ENCODE results near the gene TEK. TPM values are rescaled to one million over a fixed set of nuclear protein-coding genes. Genes with fewer than 3 reads are reported as not detected.
"Not testable (repeated sequence)": the region's sequence is repeated elsewhere in the genome, so short reads cannot be mapped to it uniquely, and the experiment has no call there.

TEK gene
- 1.5 TPM in 1 of 2 replicates, not detected in the other for total RNA-seq (2014; rRNA removed; shearing (Covaris generic); ENCODE audit: low replicate concordance)

DNA sequence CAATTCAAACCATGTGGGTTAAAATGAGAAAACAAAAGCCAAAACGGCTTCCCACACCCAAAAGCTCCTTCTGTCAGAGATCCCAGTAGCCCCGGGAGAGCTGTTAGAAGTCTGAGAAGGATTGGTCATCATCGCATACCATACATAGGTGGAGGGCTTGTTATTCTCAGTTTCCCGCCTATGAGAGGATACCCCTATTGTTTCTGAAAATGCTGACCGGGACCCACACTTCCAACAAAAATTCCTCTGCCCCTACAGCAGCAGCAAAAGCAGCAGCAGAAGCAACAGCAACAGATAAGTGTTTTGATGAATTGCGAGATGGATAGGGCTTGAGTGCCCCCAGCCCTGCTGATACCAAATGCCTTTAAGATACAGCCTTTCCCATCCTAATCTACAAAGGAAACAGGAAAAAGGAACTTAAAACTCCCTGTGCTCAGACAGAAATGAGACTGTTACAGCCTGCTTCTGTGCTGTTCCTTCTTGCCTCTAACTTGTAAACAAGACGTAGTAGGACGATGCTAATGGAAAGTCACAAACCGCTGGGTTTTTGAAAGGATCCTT, at the start of gene TEK:
Gene TEK, plus strand, starts transcription at position 245 of the 561 bp plus-strand sequence. CDS start 366 bp downstream, outside the sequence.
- in situ Hi-C loops (cut with HindIII; ENCODE audit: low pct_unique_long_range_greater_than_20kb, low sequenced_read_pairs): no loop called here
- DNase-seq (ENCODE audit: low read depth): no peak

DNA sequence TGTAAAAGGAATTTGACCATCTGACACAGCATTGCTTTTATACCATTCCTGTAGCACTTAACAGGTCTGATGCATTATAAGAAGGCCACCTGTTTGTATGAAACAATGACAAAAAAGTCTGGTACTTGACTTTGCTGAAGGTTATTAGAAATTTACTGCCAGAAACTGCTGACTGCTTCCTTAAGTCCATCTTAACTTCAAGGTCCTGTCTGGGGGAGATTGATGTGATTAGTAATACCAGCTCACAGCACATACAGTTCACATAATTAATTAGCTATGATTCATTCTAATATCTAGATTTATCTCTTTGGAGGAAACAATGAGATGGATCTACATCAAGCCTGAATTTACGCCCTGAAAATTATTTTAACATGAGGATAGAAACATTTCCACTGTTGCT, 49.6 kb upstream of the TEK start:
- no peak for DNase-seq (ENCODE audit: low read depth)

DNA sequence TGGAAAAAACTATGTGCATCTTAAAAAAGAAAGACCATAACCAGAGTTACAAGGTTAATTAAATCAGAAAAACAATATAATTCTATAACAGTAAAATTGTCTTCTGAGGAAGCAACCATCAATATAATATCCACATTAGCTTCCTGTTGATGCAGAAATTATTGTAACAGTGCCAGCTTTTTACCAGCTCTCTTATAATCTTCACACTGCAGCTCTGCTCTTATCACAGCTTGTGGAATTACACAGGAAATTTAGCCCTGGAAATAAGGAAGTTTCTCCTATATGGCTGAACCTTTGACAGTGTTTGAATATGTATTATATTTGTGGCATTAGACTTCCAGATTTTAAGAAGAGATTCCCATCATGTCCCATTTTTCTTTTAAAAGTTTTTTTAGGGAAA, 49.1 kb upstream of the TEK start:
- in situ Hi-C loops (cut with HindIII; ENCODE audit: low pct_unique_long_range_greater_than_20kb, low sequenced_read_pairs): no loop called here

More for the DNA sequence above, 49.6 kb upstream of the TEK start:
- in situ Hi-C loops (cut with HindIII; ENCODE audit: low pct_unique_long_range_greater_than_20kb, low sequenced_read_pairs): no loop called here

DNA sequence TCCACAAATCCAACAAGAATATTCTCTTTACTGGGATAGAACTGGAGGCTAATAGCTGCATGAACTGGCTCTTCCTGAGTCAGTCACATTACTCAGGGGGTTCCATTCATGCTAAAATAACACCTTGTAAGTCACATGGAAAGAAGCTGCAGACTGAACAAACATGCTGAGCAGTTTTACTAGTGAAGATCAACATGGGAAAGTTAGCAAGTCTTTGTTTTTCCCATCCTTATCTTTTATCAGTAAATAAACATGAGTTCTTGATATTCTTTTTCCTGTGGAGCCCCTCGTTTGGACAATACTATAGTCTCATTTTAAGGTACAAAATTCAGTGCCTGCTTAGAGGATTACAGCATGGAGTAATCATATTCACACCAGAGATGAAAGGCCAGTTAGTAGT, 43.7 kb upstream of the TEK start:
- DNase-seq (ENCODE audit: low read depth): no peak
- in situ Hi-C loops (cut with HindIII; ENCODE audit: low pct_unique_long_range_greater_than_20kb, low sequenced_read_pairs): no loop called here

More for the DNA sequence above, 49.1 kb upstream of the TEK start:
- no peak for DNase-seq (ENCODE audit: low read depth)

DNA sequence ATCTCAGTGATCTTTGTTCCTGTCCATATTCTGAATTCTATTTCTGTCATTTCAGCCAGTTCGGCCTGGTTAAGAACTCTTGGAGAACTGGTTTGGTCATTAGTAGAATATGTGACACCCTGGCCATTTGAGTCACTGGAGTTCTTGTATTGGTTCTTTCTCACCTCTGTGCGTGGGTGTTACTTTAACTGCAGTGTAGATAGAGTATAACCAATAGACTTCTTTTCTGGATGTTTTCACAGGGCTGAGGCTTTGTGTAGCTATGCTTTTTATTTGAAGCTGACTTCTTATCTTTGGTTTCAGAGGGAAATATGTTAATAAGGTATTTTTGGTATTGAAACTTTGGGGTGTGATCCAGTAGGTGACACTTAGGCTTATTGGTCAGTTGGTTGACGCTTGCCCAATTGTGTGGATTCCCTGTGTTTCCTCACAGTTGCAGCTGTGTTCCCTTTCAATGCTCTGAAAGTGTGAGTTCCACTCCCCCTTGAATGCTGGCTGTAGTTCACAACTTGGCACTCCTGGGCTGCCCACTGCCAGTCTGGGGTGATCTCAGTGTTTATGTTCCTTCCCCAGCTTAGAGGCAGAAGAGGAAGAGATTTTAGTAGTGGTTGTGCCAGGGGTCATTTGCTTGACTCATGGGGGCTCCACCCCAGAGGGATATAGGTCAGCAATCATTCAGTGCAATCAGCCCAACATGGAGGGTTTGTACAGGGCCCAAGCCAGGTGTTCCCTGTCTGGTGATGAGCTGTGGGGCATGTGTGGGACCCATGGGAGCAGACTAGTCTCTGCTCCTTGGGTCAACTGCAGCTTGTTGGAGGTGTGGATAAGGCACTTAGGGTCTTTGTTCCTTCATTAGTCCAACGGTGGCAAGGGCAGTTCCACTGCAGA, 34.9 kb upstream of the TEK start:
- DNase-seq (ENCODE audit: low read depth): no peak
- in situ Hi-C loops (cut with HindIII; ENCODE audit: low pct_unique_long_range_greater_than_20kb, low sequenced_read_pairs): no loop called here

DNA sequence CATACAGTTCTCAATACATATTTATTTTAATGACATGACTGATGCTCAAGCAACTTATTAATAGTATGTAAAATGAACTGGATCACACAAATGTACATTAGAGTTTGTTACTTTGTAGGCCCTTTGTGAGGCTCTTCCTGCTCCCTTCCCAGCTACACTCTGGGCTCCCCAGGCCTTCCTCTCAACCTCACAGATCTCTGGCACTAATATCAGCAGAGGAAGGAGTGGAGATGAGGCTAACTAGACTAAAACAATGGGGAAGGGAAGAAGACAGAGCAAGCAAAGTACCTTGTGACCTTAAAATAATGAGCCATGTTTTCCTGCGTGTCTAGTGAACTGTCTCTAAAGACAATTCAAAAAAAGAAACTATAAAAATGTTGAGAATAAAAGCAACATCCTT, 30.3 kb upstream of the TEK start:
- in situ Hi-C loops (cut with HindIII; ENCODE audit: low pct_unique_long_range_greater_than_20kb, low sequenced_read_pairs): no loop called here
- no peak for DNase-seq (ENCODE audit: low read depth)

DNA sequence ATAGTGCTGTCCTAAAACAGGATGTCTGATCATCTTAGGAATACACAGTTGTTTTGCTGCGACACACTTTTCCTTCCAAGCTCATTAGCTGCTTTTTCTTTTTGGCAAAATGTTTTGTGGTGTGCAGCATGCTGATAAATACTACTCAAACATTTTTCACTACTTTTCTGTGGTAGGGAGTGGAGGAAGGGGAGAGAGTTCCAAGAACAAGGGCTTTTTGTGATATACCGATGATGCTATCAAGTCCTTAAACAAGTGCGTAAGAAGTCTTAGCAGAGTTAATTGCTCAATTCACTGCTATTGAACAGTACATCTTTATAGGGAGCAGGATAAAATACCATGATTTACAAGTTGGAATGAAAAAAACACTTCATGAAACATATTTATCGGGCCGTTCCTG, 23.6 kb upstream of the TEK start:
- in situ Hi-C loops (cut with HindIII; ENCODE audit: low pct_unique_long_range_greater_than_20kb, low sequenced_read_pairs): no loop called here
- no peak for DNase-seq (ENCODE audit: low read depth)

DNA sequence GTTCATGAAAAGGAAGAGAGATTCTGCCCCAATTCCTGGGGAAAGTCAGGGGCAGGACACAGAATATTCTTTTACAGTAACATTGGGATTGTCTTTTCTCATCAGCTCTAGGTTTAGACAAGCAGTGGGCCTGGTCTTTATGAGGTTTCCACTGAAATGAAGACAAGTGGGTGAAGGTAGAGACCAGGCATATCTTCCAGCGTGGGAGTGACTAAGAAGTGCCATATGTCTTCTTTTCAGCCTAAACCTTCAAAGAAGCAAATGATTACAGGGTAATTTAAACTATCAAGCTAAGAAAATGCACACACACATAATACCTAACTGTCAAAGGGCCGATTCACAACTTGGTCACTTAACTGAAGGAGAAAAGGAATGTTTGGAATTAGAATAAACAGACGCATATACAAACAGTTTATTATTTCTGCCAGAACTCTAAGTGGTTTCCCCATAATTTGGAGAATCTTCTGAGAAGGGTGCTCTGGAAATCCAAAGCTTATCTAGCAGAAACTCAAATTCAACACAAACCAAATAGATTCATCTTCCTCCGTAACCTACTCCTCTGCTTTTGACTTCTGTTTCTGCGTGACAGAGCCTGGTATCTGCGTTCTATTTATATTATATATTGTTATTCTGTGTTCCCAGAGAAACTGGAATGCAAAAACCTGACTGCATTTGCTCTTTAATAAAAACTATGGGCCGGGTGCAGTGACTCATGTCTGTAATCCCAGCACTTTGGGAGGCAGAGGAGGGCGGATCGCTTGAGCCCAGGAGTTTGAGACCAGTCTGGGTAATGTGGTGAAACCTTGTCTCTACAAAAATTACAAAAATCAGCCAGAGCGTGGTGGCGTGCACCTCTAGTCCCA, 22.0 kb upstream of the TEK start:
- in situ Hi-C loops (cut with HindIII; ENCODE audit: low pct_unique_long_range_greater_than_20kb, low sequenced_read_pairs): no loop called here
- no peak for DNase-seq (ENCODE audit: low read depth)

DNA sequence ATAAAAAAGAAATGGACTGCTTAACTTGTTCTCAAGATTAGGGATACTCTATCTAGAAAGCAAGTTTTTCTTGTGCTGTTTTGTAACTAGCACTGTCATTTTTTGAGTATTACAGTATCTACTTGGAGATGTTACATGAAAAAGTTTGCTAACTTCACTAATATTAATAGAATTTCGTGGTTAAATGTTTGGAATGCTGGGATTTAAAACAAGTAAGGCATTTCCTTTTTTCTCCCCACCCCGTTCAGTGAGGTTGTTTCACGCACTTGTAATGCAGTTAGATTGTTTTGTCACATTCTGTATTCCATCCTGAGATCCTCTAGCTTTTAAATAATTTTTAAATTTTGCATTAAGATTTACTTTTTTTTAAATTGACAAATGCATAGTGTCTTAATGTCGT, 20.0 kb upstream of the TEK start:
- DNase-seq (ENCODE audit: low read depth): no peak

DNA sequence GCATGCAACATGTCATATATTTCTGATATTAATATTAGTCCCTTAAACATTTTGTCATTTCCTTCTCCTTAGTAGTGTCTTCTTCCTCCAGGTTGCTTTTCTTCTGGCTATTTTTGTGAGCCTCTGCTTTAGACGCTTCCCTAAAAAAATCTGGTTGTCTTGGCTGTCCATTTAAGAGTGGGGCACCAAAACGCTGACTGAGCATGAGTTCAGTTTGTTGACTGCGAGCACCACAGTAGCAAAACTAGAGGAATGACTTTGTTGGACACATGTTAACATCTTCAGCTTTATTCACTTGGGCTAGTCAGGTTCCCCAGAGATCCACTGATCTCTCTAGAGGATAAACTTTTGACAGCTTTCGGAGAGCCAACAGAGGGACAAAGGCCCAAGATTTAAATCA, 19.3 kb upstream of the TEK start:
- in situ Hi-C loops (cut with HindIII; ENCODE audit: low pct_unique_long_range_greater_than_20kb, low sequenced_read_pairs): no loop called here
- DNase-seq (ENCODE audit: low read depth): no peak

More for the DNA sequence above, 20.0 kb upstream of the TEK start:
- in situ Hi-C loops (cut with HindIII; ENCODE audit: low pct_unique_long_range_greater_than_20kb, low sequenced_read_pairs): no loop called here

DNA sequence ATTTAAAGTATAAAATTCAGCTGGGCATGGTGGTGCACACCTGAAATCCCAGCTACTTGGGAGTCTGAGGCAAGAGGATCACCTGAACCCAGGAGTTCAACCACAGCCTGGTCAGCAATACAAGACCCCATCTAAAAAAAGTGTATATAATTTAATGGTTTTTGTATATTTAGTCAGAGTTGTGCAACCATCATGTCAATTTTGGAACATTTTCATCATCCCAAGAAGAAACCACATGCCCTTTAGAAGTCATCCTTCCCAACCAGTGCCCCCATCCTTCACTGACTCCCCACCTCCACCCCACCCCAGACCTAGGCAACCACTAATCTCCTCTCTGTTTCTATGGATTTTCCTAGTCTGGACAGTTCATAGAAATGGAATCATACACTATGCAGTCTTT, 18.8 kb upstream of the TEK start:
- no peak for DNase-seq (ENCODE audit: low read depth)
- in situ Hi-C loops (cut with HindIII; ENCODE audit: low pct_unique_long_range_greater_than_20kb, low sequenced_read_pairs): no loop called here

DNA sequence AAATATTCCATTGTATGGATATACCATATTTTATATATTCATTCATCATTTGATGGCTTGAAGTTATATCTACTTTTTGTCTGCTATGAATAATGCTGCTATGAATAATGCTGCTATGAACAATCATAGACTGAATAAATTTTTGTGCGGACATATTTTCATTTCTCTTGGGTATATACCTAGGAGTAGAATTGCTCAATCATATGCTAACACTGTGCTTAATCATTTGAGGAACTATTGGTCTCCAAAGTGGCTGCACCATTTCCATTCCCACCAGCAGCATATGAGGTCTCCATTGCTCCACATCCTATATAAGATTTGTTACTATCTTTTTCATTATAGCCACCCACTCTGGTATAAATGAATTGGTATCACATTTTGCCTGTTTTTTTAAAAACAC, 18.3 kb upstream of the TEK start:
- in situ Hi-C loops (cut with HindIII; ENCODE audit: low pct_unique_long_range_greater_than_20kb, low sequenced_read_pairs): no loop called here
- DNase-seq (ENCODE audit: low read depth): no peak

DNA sequence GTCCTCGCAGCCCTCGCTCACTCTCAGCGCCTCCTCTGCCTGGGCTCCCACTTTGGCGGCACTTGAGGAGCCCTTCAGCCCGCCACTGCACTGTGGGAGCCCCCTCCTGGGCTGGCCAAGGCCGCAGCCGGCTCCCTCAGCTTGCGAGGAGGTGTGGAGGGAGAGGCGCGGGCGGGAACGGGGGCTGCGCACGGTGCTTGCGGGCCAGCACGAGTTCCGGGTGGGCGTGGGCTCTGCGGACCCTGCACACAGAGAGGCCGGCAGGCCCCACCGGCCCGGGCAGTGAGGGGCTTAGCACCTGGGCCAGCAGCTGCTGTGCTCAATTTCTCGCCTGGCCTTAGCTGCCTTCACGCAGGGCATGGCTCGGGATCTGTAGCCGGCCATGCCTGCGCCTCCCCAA, 16.5 kb upstream of the TEK start:
- in situ Hi-C loops (cut with HindIII; ENCODE audit: low pct_unique_long_range_greater_than_20kb, low sequenced_read_pairs); DNase-seq (ENCODE audit: low read depth): not testable (repeated sequence)

DNA sequence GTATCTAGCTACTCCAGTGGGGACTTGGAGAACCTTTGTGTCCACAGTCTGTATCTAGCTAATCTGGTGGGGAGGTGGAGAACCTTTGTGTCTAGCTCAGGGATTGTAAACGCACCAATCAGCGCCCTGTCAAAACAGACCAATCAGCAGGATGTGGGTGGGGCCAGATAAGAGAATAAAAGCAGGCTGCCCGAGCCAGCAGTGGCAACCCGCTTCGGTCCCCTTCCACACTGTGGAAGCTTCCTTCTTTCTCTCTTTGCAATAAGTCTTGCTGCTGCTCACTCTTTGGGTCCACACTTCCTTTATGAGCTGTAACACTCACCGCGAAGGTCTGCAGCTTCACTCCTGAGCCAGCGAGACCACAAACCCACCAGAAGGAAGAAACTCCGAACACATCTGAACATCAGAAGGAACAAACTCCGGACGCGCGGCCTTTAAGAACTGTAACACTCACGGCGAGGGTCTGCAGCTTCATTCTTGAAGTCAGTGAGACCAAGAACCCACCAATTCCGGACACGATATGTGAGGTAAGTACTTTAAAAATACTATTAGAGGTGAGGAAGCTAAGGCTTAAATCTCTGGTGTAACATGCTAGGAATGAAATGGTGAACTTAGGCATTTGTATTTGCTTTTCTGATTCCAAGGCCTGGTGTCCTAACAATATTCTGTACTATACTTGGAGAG, 15.5 kb upstream of the TEK start:
- DNase-seq (ENCODE audit: low read depth); in situ Hi-C loops (cut with HindIII; ENCODE audit: low pct_unique_long_range_greater_than_20kb, low sequenced_read_pairs): not testable (repeated sequence)

DNA sequence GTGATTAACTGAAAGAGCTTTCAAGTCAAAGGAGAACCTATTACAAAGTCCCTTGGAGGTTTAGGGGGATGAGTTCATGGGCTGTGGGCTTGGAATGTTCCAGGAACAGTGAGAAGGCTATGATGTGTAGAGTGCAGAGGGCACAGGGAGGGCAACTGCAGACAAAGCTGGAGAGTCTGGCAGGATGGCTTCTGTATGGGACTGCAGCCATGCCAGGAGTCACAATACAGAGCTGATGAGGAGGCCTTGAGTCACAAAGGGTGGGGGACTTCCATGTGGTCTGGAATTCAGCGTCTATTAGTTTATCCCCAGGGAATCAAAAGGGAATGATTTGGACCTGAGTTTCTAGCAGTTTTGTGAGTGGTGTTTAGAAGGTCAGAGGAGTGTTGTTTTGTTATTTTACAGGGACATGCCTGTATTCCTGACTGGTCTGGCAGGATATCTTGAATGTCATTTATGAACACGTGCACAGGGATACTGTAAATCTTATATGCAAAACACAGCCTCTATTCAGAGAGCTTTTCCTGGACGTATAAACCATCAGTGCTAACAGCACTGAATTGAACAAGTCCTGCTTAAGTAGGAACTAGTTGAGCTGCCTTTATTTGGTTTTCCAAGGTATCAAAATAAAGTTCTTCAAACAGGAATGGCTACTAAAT, 14.3 kb upstream of the TEK start:
- in situ Hi-C loops (cut with HindIII; ENCODE audit: low pct_unique_long_range_greater_than_20kb, low sequenced_read_pairs): no loop called here
- peak; percentile 1 for DNase-seq (ENCODE audit: low read depth)

DNA sequence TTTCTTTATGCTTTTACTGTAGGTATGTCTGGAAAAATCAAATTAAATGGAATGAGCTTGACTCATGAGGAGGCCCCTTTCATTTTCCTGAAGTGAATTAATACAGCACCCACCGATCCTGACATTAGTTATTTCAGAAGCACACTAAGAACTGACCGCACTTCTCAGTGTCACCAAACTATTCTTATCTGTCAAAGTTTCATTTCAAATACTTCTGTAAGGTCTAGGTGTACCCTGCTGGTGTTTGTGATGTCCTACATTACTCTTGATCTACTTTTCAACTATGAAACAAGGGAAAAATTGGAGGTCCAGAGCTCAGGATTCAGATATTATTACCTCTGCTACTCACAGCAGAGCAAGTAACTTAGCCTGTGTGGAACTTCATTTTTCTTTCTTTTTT, 1.8 kb upstream of the TEK start:
- in situ Hi-C loops (cut with HindIII; ENCODE audit: low pct_unique_long_range_greater_than_20kb, low sequenced_read_pairs): no loop called here
- DNase-seq (ENCODE audit: low read depth): no peak

DNA sequence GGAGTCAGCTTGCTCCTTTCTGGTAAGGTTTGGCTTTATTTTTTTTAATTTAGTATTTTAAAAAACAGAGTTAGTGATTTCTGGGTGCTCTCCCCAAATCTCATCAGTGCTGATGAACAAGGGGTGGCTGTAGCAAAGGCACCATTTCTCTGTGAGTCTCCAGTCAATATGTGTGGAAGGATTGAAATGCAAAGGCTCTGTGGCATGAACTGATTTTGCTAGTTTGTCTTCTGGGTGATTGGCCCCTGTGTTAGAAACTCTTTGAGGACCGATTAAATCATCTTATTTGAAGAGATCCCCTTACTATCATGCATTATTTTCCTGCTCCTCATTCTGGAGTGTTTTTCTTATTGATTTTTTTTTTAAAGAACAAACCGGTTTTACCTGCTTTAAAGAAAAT, 596 bp downstream of the TEK start:
- no peak for DNase-seq (ENCODE audit: low read depth)
- in situ Hi-C loops (cut with HindIII; ENCODE audit: low pct_unique_long_range_greater_than_20kb, low sequenced_read_pairs): no loop called here

DNA sequence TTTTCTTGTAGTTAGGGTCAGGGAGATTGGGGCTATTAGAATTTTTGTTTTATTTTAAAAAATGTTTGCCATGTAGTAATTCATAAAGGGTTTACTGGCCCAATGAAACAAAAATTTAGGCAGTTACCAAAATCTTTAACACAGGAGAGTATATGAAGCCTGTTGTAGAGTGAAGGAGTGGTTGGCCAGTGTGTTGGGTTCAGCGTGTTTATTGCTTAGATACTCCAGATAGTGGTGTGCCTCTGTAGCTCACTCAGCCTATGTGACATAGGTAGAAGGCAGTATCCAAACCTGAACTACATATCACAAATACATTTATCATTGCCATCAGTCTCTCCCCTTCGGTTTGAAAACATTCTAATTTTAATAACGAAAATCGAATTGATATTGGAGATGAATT, 1.2 kb downstream of the TEK start:
- DNase-seq (ENCODE audit: low read depth): no peak
- in situ Hi-C loops (cut with HindIII; ENCODE audit: low pct_unique_long_range_greater_than_20kb, low sequenced_read_pairs): no loop called here
